NCI-H460 (cell line): ENCODE results near the gene BUB3. TPM values are rescaled to one million over a fixed set of nuclear protein-coding genes. Genes with fewer than 3 reads are reported as not detected.

Source experiments
- DNase-seq: peaks from one replicate; pipeline ENCODE4 v3.0.0-alpha.2; 2016; ENCODE audit warnings: low read depth; ENCODE audit errors: extremely low read depth
- total RNA-seq: library from RNA; depleted of rRNA; stranded (reverse); fragments of >200 nt; shearing (Covaris generic); gene quantifications from 2 replicates; pipeline ENCODE4 v1.2.3, GENCODE V29; 2014; rRNA removed

The BUB3 gene
- total RNA-seq, 1 experiment from 2014 or later: 274 TPM

GRCh38 chr10:123202506-123202905 is 48.3 kb downstream of the BUB3 start:
- no peak for DNase-seq

GRCh38 chr10:123203393-123204126 is 49.4 kb downstream of the BUB3 start:
- DNase-seq: no peak

- DNase-seq: no peak
These were observed 49.9 kb downstream of the BUB3 start for GRCh38 chr10:123204127-123204461.

GRCh38 chr10:123205041-123205440 is 50.8 kb downstream of the BUB3 start:
- DNase-seq: no peak

GRCh38 chr10:123212063-123212462 is 57.9 kb downstream of the BUB3 start:
- no peak for DNase-seq

GRCh38 chr10:123212640-123213039 is 58.4 kb downstream of the BUB3 start:
- DNase-seq: no peak

GRCh38 chr10:123213192-123213591 is 59.0 kb downstream of the BUB3 start:
- DNase-seq: no peak

Other genes starting within 250 kb of the BUB3 start
- not detected in 2 replicates for gene FAM24A, start 243.8 kb upstream of the BUB3 start, total RNA-seq
- gene C10orf88, start 200.2 kb upstream of the BUB3 start, total RNA-seq: 13.5 and 14.6 TPM in 2 replicates
- 5.6 and 9.5 TPM in 2 replicates for gene PSTK, start 174.0 kb upstream of the BUB3 start, total RNA-seq
- gene IKZF5, start 145.6 kb upstream of the BUB3 start, total RNA-seq: 4.0 and 5.6 TPM in 2 replicates
- 11.0 and 11.3 TPM in 2 replicates for gene ACADSB, start 145.4 kb upstream of the BUB3 start, total RNA-seq
- 3.9 and 5.3 TPM in 2 replicates for gene HMX3, start 18.4 kb upstream of the BUB3 start, total RNA-seq
- gene HMX2, start 6.3 kb upstream of the BUB3 start, total RNA-seq: 1.1 and 1.7 TPM in 2 replicates